Stromal cell of bone marrow (primary cell): ENCODE data around the gene SLC66A2.
A peak's percentile ranks its signal among the peaks of the same experiment; 100 is the strongest.
"Not testable (repeated sequence)": the region's sequence is repeated elsewhere in the genome, so short reads cannot be mapped to it uniquely, and the experiment has no call there.

ENCODE experiments used
- DNase-seq: peaks from one replicate; pipeline ENCODE4 v3.0.0-alpha.2; 2012; ENCODE audit warnings: low read depth

SLC66A2 gene

DNA sequence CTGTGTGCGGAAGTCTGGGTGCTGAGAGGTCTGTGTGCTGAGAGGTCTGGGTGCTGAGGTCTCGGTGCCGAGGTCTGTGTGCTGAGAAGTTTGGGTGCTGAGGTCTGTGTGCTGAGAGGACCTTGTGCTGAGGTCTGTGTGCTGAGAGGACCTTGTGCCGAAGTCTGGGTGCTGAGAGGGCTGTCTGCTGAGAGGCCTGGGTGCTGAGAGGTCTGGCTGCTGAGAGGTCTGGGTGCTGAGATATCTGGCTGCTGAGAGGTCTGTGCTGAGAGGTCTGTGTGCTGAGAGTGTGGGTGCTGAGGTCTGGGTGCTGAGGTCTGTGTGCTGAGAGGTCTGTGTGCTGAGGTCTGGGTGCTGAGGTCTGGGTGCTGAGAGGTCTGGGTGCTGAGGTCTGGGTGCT, 86.5 kb downstream of the SLC66A2 start:
- DNase-seq = not testable (repeated sequence)

DNA sequence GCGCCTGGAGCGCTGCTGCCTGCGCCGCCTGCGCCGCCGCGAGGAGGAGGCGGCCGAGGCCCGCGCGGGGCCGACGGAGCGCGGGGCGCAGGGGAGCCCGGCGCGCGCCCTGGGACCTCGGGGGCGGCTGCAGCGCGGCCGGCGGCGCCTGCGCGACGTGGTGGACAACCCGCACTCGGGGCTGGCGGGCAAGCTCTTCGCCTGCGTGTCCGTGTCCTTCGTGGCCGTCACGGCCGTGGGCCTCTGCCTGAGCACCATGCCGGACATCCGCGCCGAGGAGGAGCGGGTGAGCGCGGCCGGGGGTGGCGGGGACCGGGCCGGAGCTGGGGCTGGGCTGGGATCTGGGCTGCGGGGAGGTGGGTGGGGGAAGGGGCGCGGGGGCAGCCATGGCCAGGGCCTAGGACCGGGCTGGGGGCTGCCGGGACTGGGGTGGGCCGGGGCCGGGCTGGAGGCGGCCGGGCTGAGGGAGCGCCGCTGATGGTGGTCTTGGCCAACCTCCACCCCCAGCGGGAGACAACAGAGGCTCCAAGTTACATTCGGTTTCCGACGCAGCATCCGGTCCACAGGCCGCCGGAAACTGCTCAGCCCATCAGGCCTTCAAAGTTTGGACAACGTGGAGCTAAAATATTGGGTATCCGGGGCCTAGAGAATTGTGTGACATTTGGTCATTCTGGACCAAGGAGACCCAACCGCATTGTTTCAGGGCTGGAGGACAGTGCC, 87.3 kb downstream of the SLC66A2 start:
- DNase-seq = no peak

DNA sequence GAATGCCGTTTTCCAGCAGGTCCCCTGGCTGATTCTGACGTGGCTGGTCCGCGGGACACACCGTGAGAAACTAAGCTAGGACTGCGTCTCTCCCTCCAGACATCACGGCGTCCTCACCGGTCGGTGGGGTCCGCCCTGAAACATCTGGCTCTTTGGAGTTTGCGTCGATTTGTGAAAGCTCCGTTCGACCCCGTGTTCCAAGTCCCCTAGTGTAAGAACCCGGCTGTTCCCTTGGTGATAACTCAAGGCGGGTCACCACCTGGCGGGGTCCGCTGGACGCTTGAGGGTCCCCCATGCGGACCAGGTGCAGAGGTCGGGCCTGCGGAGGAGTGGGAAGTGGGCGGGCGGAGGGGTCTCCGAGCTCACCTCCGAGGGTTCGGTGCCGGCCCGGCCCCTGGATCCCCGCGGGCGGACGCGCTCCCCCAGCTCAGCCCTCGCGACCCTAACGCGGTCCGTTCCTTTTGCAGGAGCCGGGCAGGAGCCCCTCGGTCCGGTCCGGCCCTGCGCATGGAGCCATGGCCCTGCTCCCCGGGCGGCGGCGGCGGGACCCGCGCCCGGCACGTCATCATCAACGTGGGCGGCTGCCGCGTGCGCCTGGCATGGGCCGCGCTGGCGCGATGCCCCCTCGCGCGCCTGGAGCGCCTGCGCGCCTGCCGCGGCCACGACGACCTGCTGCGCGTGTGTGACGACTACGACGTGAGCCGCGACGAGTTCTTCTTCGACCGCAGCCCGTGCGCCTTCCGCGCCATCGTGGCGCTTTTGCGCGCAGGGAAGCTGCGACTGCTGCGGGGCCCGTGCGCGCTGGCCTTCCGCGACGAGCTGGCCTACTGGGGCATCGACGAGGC, 88.1 kb downstream of the SLC66A2 start:
- no peak for DNase-seq

DNA sequence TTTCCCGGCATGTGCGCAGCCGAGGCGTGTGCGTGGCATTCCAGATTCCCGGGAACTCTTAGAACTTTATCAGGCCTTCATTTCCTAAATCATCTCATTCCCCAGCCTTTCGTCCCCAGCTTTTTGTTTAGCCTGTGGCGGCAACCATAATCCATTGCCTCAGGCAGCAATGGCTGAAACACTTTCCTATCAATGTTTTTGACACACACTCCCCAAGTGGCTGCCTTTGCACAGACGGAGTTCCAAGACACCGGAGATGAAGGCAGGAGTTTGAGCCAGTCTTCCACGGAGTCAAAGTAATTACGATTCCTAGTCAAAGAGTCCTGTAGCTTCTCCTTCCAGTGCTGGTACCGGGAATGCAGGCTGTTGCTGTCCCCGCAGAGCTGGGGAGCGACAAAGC, 88.9 kb downstream of the SLC66A2 start:
- no peak for DNase-seq

DNA sequence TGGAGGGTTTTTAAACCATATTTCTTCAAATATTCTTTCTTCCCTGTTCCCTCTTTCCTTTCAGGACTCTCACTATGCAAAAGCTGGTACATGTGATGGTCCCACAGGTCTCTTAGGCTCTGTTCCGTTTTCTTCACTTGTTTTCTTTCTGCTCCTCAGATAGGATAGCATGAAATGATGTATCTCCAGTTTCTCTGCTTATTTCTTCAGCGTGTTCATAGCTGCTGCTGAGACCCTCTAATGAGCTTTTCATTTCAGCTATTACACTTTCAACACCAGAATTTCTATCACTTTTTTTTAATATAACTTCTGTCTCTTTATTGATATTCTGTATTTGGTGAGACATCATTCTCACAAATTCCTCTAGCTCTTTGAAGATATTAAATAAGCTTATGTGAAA, 89.8 kb downstream of the SLC66A2 start:
- DNase-seq = no peak

DNA sequence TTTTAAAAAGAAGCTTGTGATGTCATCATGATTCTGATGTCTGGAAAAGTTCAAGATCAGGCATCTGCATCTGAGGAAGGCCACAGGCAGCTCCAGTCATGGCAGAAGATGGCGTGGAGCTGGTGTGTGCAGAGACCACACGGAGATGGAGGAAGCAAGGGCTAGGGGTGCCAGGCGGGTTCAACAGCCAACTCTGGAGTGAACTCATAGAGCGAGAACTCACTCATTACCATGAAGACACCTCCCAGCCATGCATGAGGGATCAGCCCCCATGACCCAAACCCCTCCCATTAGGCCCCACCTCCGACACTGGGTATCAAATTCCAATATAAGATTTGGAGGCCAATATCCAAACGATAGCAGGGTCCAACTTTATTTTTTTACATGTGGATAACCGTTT, 92.1 kb downstream of the SLC66A2 start:
- no peak for DNase-seq

DNA sequence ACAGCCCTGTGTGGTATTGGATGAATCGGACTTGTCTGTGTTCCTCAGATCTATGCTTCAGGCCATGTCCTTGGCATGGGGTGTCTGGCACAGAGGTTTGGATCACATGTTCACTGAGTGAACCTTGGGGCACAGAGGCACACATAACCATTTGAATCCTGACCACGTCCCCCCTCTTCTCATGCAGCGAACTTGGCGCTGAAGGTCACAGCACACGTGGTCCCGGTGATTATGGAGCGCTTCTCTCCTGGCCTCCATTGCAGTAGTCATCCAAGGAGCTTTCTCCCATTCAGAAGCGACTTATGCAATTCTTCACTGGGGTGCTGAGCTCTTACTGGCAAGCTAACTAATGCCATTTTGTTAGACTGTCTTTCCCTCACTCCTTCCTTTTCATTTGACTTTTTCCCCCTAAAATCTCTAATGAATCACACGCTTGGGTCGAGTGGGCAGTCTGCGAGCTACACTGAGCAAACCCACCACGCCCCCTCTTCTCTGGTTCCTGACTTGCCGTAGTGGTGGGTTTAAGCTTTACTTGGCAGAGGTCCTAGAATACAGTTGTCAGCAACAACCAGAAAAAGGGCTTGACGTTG, 94.3 kb downstream of the SLC66A2 start:
- peak; percentile 54 for DNase-seq

DNA sequence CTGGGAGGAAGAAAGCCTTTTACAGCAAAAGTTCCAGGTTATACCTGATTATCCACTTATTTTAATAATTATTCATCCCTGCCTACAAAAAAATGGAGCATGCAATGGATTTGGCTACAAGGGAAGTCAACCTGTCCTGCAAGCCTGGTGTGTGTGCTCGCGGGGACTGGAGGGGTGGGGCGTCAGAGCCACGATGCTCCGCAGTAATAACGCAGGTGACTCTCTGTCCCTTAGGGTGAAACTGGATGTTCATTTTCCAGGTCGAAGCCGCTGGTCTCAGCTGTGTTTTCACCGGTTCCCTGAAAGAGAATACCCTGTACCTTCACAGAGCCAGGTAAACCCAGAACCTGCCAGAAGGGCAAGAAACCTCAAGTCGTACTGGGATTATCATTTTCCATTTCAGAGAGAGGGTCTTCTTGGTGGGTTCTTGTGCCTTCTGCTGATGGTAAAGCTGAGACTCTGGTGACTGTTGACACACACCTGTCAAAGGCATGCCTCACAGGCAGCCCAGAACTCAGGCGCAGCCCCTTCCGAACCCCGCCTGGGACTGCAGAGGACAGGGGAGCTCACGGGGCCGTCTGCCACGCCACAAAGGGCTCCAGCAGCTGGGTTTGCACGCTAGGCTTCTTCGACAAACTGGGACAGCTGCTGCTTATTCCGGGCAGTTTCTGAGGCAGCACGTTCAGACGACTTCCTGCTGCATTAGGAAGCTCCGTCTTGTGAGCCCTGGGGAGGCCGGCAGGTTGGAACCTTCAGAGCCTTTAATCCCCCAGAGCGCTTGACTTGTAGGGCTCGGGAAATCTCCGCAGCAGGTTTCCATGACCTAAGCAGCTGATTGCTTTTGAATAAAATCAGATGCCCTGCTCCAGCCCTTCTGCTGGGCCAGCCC, 95.1 kb downstream of the SLC66A2 start:
- DNase-seq = no peak

DNA sequence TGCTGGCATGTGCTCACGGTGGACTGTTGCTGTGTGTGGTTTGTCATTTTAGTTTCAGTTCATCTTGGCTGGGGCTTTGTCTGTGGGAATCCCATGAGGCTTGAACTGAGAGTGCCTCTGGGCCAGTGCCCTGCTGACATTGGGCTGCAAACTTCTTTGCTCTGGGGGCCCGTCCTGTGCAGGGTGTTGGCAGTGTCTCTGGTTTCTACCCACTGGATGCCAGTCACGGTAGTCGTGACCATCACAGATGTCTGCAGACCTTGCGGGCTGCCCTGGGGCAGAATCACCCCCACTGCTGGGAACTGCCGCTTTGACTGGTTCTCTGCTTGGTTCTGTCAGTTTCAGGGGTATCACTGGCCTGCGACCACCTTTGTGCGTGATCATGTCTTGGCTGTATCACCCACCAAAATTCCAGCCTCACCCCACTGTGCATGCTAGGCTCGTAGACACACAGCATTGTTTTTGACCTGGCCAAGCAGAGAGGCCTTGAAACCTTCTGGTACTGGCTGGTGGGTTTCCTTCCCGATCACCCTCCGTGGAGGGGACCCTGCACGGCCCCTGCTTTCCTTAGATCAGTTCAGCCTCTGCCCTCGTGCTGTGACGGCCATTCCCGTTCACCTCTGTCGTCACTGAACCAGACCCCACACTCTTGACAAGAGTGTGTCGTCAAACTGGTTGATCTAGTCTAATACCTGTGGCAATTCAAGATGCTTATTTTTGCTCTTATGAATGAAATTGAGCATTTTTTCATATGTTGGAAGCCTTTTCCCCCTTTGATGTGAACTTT, 96.1 kb downstream of the SLC66A2 start:
- no peak for DNase-seq

DNA sequence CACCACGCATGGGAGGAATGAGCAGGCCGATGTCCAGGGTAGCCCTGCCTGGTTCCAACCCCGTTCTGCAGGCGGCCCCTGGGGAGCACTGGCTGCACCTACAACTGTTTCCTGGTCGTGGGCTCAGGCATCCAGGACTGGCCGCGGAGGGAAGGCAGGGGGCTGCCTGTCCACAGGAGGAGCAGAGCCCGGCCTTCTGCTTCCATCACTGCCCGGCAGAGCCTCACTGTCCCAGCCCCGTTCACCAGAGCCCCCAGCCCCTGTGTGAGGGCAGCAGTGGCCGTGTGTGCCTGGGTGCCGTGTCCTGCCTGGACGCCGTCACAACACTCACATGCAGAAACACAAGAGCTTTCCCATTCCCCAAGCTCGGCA, 97.5 kb downstream of the SLC66A2 start:
- no peak for DNase-seq

DNA sequence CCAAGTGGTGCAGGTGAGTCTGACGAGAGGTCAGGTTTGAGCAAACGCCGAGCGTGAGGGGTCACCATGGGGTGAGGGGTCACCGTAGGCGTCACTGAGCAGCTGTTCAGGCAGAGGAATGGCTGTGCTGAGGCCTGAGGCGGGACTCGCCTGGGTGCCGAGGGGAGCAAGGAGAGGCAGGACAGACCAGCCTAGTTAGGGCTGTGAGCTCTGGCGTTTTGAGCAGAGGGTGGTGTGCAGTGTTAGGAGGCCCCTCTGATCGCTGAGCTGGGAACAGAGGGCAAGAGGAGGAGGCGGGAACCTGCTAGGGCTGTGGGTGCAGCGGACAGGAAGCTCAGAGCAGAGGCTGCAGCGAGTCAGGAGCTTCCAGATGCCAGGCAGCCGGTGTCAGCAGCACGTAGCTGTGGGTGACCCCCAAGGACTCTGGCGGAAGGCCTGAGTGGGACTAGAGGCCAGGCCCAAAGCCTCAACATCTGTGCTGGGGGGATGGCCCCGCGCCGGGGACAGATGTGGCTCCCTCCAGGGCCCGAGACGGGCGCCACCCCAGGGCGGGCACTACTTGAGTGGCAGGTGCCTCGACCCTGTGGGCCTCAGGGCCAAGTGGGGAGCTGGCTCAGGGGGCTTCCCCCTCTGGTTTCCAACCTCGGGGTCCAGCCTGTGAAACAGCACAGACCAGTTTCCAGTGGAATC, 98.0 kb downstream of the SLC66A2 start:
- DNase-seq = no peak

DNA sequence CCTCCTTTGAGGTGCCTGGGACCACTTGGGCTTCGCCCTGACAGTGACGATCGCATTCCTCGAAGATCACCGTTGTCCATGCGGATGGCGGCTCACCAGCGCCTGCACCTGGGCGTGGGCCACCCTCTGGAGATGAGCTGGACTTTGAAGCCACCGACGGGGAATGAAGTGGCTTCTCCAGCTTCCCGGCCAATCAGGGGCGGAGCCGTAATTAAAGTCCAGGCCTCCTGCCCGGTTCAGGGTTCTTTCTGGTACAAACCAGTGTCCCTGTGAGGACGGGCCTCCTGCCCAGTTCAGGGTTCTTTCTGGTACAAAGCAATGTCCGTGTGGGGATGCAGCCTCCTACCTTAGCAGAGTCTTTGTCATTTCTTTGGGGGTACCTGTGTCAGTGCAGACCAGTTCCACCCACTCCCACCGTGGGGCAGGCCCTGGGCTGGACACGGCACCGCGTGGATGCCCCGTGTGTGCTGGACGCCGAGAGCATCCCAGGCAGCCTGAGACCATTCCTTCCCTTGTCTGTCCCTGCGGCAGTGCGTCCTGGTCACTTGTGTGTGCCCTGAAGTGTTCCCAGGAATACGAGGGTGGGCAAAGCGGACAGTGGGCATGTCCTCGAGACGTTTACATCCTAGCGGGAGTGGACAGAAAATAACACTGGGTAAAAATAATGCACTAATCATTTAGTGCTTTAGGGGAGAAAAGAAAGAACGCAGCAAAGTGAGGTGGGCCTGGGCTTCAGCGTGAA, 98.7 kb downstream of the SLC66A2 start:
- DNase-seq = no peak
